Naive B cell (primary cell): ENCODE data around the gene CFAP251. TPM values are rescaled to one million over a fixed set of nuclear protein-coding genes. Genes with fewer than 3 reads are reported as not detected.

Experiments used
- ATAC-seq, 2 donors: fragments of 150-1000 bp; cut with Tn5 transposase; 2 replicates each; pipeline ENCODE4 v1.10.0; 2021; ENCODE audit warnings: low read depth in 2 of 2, mild to moderate bottlenecking in 2 of 2, moderate library complexity in 2 of 2
- DNase-seq: peaks from one replicate; pipeline ENCODE4 v3.0.0; 2022
- H3K27ac Mint-ChIP-seq, 6 donors: one replicate each; pipeline ENCODE4 v1.8.0; 2020 to 2022; ENCODE audit warnings: mild to moderate bottlenecking in 6 of 6, mixed read lengths in 6 of 6, moderate library complexity in 5 of 6, inconsistent platforms in 2 of 6
- H3K27me3 Mint-ChIP-seq, 3 donors: one replicate each; pipeline ENCODE4 v1.8.0; 2021 to 2022; ENCODE audit warnings: mixed read lengths in 3 of 3, mild to moderate bottlenecking in 1 of 3
- H3K36me3 Mint-ChIP-seq, 2 donors: one replicate each; pipeline ENCODE4 v1.8.0; 2020 to 2022; ENCODE audit warnings: mixed read lengths in 2 of 2, inconsistent platforms in 1 of 2, mild to moderate bottlenecking in 1 of 2
- H3K4me1 Mint-ChIP-seq, 3 donors: one replicate each; pipeline ENCODE4 v1.8.0; 2020 to 2022; ENCODE audit warnings: mixed read lengths in 3 of 3, inconsistent platforms in 1 of 3, mild to moderate bottlenecking in 1 of 3, moderate library complexity in 1 of 3
- H3K4me3 Mint-ChIP-seq, 8 donors: one replicate each; pipeline ENCODE4 v1.8.0; 2020 to 2022; ENCODE audit warnings: mild to moderate bottlenecking in 8 of 8, mixed read lengths in 8 of 8, moderate library complexity in 8 of 8, inconsistent platforms in 2 of 8
- H3K9me3 Mint-ChIP-seq, 7 donors: one replicate each; pipeline ENCODE4 v1.8.0; 2020 to 2022; ENCODE audit warnings: mixed read lengths in 7 of 7, mild to moderate bottlenecking in 5 of 7, inconsistent platforms in 2 of 7, moderate library complexity in 1 of 7
- polyA plus RNA-seq, 6 donors: library from polyadenylated mRNA; unstranded; fragments of 300-500 nt; fragmentation: Illumina TruSeq; gene quantifications; one replicate each; pipeline ENCODE4 v1.2.3, GENCODE V29; 2021; ENCODE audit warnings: low read depth in 6 of 6

The CFAP251 gene
- polyA plus RNA-seq, 6 donors from 2014 or later = 0.26 to 0.91 (median 0.55) TPM; not detected in 2

GRCh38 chr12:121939992-121940766 lies 21.8 kb downstream of the CFAP251 start:
- H3K4me3 Mint-ChIP-seq = peak overlapping the region in 1 of 8 donors; percentile 25
- DNase-seq (no peak), ATAC-seq (no peak)
- peaks cover 0 to 2% (median 0%) of the 10 kb centered on the region in 7 donors for H3K9me3 Mint-ChIP-seq
- H3K27ac Mint-ChIP-seq = no peak overlapping the region
- peaks cover 14 to 27% (median 22%) of the 10 kb centered on the region in 3 donors for H3K4me1 Mint-ChIP-seq
- no peaks in the 10 kb centered on the region for H3K36me3 Mint-ChIP-seq
- no peaks in the 10 kb centered on the region for H3K27me3 Mint-ChIP-seq

GRCh38 chr12:121942145-121942718 lies 23.8 kb downstream of the CFAP251 start:
- Mint-ChIP-seq H3K27me3 (no peaks in the 10 kb centered on the region), H3K36me3 (no peaks in the 10 kb centered on the region), H3K4me3 (peak overlapping the region in 1 of 8 donors; percentile 77), H3K27ac (no peak overlapping the region), H3K9me3 (peaks cover 0 to under 1% (median 0%) of the 10 kb centered on the region in 7 donors), H3K4me1 (peaks cover 13 to 19% (median 13%) of the 10 kb centered on the region in 3 donors)
- DNase-seq (no peak), ATAC-seq (no peak)

GRCh38 chr12:121943926-121944325 lies 25.5 kb downstream of the CFAP251 start:
- DNase-seq = no peak
- ATAC-seq = no peak
- H3K27me3 Mint-ChIP-seq = no peaks in the 10 kb centered on the region
- H3K4me3 Mint-ChIP-seq = no peak overlapping the region
- H3K36me3 Mint-ChIP-seq = no peaks in the 10 kb centered on the region
- peaks cover 5 to 8% (median 5%) of the 10 kb centered on the region in 3 donors for H3K4me1 Mint-ChIP-seq
- no peaks in the 10 kb centered on the region for H3K9me3 Mint-ChIP-seq
- H3K27ac Mint-ChIP-seq = no peak overlapping the region

- no peaks in the 10 kb centered on the region for H3K36me3 Mint-ChIP-seq
- no peaks in the 10 kb centered on the region for H3K9me3 Mint-ChIP-seq
- H3K27ac Mint-ChIP-seq = peak overlapping the region in 2 of 6 donors; percentile 59 to 63
- DNase-seq (no peak), ATAC-seq (no peak)
- no peaks in the 10 kb centered on the region for H3K27me3 Mint-ChIP-seq
- H3K4me1 Mint-ChIP-seq = no peaks in the 10 kb centered on the region
- H3K4me3 Mint-ChIP-seq = no peak overlapping the region
Measured at GRCh38 chr12:121946313-121947025, 28.1 kb downstream of the CFAP251 start.

GRCh38 chr12:121947981-121948380 lies 29.6 kb downstream of the CFAP251 start:
- Mint-ChIP-seq H3K27ac (no peak overlapping the region), H3K27me3 (no peaks in the 10 kb centered on the region), H3K4me3 (no peak overlapping the region), H3K9me3 (peaks cover 0 to 1% (median 0%) of the 10 kb centered on the region in 7 donors), H3K36me3 (no peaks in the 10 kb centered on the region), H3K4me1 (no peaks in the 10 kb centered on the region)
- ATAC-seq (no peak), DNase-seq (no peak)

- Mint-ChIP-seq H3K4me1 (no peaks in the 10 kb centered on the region), H3K9me3 (peaks cover 0 to 3% (median 0%) of the 10 kb centered on the region in 7 donors), H3K27ac (no peak overlapping the region), H3K27me3 (no peaks in the 10 kb centered on the region), H3K4me3 (no peak overlapping the region), H3K36me3 (no peaks in the 10 kb centered on the region)
- DNase-seq (no peak), ATAC-seq (no peak)
Measured at GRCh38 chr12:121949648-121950397, 31.4 kb downstream of the CFAP251 start.

GRCh38 chr12:121953117-121953692 lies 34.8 kb downstream of the CFAP251 start:
- H3K27me3 Mint-ChIP-seq = no peaks in the 10 kb centered on the region
- DNase-seq = no peak
- peaks cover 0 to 3% (median 0%) of the 10 kb centered on the region in 7 donors for H3K9me3 Mint-ChIP-seq
- ATAC-seq = no peak
- no peak overlapping the region for H3K27ac Mint-ChIP-seq
- no peak overlapping the region for H3K4me3 Mint-ChIP-seq
- H3K4me1 Mint-ChIP-seq = peaks cover 11 to 17% (median 12%) of the 10 kb centered on the region in 3 donors
- no peaks in the 10 kb centered on the region for H3K36me3 Mint-ChIP-seq

- no peaks in the 10 kb centered on the region for H3K27me3 Mint-ChIP-seq
- H3K9me3 Mint-ChIP-seq = peaks cover 0 to 3% (median 0%) of the 10 kb centered on the region in 7 donors
- no peak overlapping the region for H3K27ac Mint-ChIP-seq
- H3K4me3 Mint-ChIP-seq = no peak overlapping the region
- H3K36me3 Mint-ChIP-seq = no peaks in the 10 kb centered on the region
- H3K4me1 Mint-ChIP-seq = peaks cover 11 to 17% (median 12%) of the 10 kb centered on the region in 3 donors
- no peak for DNase-seq
- ATAC-seq = no peak
Measured at GRCh38 chr12:121953695-121954094, 35.3 kb downstream of the CFAP251 start.

- Mint-ChIP-seq H3K36me3 (no peaks in the 10 kb centered on the region), H3K27ac (no peak overlapping the region), H3K4me1 (peaks cover 11 to 17% (median 12%) of the 10 kb centered on the region in 3 donors), H3K4me3 (peak overlapping the region in 2 of 8 donors; percentile 1 to 16), H3K9me3 (peaks cover 0 to 3% (median 0%) of the 10 kb centered on the region in 7 donors), H3K27me3 (no peaks in the 10 kb centered on the region)
- DNase-seq (peak; percentile 9), ATAC-seq (peak; percentile 27 to 52)
Measured at GRCh38 chr12:121955258-121956237, 37.2 kb downstream of the CFAP251 start.

- peaks cover 0 to 1% (median 0%) of the 10 kb centered on the region in 7 donors for H3K9me3 Mint-ChIP-seq
- H3K27me3 Mint-ChIP-seq = peaks cover 0 to 9% (median 0%) of the 10 kb centered on the region in 3 donors
- H3K4me1 Mint-ChIP-seq = peaks cover 11 to 20% (median 12%) of the 10 kb centered on the region in 3 donors
- H3K36me3 Mint-ChIP-seq = no peaks in the 10 kb centered on the region
- no peak for DNase-seq
- no peak overlapping the region for H3K27ac Mint-ChIP-seq
- peak overlapping the region in 1 of 8 donors; percentile 8 for H3K4me3 Mint-ChIP-seq
- ATAC-seq = no peak
Measured at GRCh38 chr12:121957861-121958515, 39.6 kb downstream of the CFAP251 start.

- Mint-ChIP-seq H3K27me3 (peaks cover 0 to 9% (median 0%) of the 10 kb centered on the region in 3 donors), H3K36me3 (no peaks in the 10 kb centered on the region), H3K4me1 (peaks cover 11 to 20% (median 12%) of the 10 kb centered on the region in 3 donors), H3K9me3 (no peaks in the 10 kb centered on the region), H3K4me3 (no peak overlapping the region), H3K27ac (no peak overlapping the region)
- DNase-seq (no peak), ATAC-seq (no peak)
Measured at GRCh38 chr12:121958541-121959240, 40.3 kb downstream of the CFAP251 start.
